GM19023 (cell line): ENCODE measurements around the gene CENPX.

Experiments used
- ATAC-seq: cut with Tn5 transposase; IDR thresholded peaks from one replicate; pipeline ENCODE4 v1.9.1; 2021; ENCODE audit warnings: mild to moderate bottlenecking, moderate library complexity; ENCODE audit not compliant: unreplicated experiment

The CENPX gene

GRCh38 chr17:82055023-82055964 lies 32.6 kb upstream of the CENPX start:
- no peak for ATAC-seq

DNA sequence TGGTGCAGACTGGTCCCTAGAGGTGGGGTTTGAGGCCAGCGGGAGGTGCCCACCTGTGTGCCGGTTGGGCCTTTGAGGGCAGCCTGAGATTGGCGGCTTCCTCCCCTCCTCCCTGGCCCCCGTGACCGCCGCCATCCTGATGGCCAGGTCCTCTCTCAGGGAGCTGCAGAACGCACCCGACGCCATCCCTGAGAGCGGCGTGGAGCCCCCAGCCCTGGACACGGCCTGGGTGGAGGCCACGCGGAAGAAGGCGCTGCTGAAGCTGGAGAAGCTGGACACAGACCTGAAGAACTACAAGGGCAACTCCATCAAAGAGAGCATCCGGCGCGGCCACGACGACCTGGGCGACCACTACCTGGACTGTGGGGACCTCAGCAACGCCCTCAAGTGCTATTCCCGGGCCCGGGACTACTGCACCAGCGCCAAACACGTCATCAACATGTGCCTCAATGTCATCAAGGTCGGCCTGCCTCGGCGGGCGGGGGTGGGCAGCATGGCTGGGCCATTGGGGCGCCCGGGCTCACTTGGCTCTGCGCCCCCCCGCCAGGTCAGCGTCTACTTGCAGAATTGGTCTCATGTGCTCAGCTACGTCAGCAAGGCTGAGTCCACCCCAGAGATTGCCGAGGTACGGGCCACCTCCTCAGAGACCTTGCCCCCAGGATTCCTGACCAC lies 31.8 kb upstream of the CENPX start:
- ATAC-seq, result no peak

GRCh38 chr17:82053556-82054263 lies 31.0 kb upstream of the CENPX start:
- ATAC-seq, result no peak

DNA sequence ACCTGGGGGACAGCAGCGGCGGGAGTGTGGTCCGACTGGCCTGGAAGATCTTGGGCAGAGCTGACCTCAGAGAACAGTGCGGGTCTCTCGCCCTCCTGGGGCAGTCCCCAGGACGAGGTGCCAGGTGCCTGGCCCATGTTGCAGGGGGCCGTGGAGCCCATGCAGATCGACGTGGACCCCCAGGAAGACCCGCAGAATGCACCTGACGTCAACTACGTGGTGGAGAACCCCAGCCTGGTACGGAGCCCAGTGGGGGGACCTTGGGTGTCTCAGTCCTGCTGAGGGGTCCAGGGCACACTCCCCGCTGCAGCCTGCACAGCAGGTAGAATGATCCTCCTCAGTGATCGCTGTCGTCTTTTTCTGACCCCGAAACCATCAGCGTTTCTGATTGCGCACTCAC lies 30.5 kb upstream of the CENPX start:
- no peak for ATAC-seq

DNA sequence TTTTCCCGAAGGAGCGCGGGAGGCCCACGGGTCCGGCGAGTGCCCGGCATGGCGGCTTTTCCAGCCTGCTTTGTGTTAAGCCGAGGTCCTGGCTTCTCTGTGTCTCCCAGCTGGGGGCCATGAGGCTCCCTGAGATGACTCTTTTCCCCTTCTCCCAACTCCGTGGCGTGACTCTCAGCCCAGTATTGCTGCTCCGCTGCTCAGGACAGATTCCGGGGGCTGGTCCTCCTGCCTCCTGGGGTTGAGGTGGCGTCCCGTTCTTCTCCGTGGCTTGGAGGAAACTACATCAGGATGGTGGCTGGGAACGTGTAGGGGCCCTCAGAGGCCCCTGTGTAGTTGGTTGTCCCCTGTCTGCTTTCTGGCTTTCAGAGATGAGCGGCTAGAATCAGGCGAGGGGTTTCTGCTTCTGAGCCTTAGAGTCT lies 30.0 kb upstream of the CENPX start:
- no peak for ATAC-seq

DNA sequence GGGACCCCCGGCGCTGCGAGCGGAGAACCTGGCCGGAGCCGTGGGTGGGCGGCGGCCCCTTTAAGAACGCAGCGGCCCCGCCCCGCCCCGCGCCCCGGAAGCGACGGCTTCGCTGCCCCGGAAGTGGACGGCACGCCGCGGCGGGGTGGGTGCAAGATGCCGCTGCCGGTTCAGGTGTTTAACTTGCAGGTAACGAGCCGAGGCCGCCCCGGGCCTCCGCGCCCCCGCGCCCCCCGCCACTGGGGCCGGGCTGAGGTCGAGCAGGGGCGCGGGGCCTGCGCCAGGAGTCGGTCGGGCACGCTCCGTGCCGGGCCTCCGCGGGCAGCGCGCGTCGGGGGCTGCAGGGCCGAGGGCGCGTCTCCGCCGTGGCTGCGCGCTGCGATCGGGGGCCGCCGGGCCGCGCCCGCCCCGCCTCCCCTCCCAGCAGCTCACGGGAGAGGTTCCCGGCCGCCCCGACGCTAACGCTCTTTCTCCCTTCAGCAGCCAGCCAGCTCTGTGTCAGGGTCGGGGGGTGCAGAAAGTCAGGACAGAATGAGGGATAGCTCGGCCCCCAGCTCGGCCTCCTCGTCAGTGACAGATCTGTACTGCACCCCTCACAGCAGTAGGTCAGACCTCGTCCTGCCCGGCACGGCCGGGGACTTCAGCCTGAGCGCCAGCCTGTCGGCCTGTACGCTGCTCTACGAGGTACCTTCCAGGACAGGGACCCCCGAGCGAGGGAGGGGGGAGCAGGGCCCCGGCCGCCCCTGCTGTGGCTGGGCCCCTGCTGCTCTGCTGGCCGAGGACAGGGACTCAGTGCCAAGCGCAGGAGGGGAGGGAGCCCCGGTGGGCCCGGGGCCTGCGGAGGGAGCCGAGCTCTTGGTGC lies 29.3 kb upstream of the CENPX start, which contains the start of the genes GPS1 and RFNG:
GPS1 (plus strand) TSS at position 123 of the 862 bp plus-strand sequence; CDS start at position 157, 34 bp downstream.
RFNG (minus strand) TSS at position 36 of the 862 bp plus-strand sequence. CDS start 45 bp downstream, outside the sequence.
- no peak for ATAC-seq

GRCh38 chr17:82050761-82051641 lies 28.3 kb upstream of the CENPX start:
- no peak for ATAC-seq

GRCh38 chr17:82050152-82050760 lies 27.6 kb upstream of the CENPX start:
- ATAC-seq, result no peak

DNA sequence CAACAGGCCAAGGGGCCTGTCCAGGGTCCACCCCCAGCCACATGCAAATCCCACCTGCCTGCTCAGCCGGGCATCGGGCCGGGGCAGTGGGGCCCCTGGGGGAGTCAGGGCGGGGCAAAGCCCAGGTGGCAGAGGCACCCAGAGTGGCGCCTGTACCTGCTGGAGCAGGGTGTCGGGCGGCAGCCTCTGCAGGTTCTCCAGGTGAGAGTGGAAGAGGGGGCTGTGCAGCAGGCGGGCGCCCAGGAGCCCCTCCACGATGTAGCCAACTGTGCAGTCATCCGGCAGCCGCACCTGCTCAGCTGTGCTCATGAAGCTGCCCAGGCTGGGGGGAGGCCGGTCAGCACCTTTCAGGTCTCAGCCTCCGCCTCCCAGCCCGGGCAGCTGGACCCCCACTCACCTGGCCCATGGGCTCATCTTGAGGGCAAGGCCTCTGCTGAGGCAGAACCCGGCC lies 26.9 kb upstream of the CENPX start:
- no peak for ATAC-seq

DNA sequence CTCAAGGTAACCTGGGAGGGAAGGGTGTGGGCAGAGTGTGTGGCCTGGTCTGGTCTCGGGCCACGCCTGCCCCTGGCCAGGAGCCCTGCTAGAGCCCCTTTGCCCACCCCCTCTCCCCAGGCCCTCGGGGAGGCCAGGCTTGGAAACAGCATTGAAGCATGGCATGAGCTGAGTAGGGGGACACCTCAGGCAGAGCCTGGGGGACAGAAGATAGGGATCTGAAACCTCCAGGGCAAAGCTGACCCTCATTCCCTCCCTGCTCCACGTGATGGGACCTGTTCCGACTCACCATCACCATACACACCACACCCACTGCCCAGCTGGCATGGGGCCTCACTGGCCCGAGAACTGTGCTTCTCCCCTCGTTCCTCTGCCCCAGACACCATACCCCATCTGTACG lies 26.4 kb upstream of the CENPX start:
- ATAC-seq, result no peak

GRCh38 chr17:82048571-82048971 lies 25.9 kb upstream of the CENPX start:
- no peak for ATAC-seq

DNA sequence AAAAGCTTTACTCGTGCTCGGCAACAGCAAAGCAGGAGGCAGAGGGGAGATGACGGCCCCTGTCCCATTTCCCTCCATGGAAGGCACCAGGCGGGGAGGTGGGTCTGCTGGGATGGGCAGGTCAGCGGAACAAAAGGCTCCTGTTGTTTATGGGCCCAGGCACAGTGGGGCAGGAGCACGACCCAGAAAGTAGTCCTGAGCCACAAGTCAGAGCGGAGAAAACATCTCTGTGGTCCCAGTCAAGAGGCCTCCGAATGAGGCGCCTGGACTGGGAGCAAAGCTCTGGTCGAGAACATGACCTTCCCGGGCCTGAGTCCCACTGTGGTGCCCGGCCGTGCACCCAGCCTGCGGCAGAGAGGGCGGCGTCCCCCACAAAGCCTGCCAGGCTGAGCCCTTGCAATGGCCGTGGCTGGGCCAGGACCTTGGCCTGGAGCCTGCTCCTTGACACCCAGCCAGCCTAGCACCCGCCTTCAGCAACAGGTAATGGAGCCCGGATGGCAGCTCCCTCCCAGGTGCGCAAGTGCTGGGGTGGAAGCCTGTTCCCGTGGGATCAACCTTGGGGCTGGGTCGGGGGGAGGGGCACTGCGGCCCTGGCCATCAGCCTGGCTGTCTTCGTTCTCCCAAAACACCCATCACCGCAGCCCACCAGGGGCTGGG lies 25.4 kb upstream of the CENPX start:
- no peak for ATAC-seq

- no peak for ATAC-seq
These were observed 24.7 kb upstream of the CENPX start for GRCh38 chr17:82047379-82047778.

DNA sequence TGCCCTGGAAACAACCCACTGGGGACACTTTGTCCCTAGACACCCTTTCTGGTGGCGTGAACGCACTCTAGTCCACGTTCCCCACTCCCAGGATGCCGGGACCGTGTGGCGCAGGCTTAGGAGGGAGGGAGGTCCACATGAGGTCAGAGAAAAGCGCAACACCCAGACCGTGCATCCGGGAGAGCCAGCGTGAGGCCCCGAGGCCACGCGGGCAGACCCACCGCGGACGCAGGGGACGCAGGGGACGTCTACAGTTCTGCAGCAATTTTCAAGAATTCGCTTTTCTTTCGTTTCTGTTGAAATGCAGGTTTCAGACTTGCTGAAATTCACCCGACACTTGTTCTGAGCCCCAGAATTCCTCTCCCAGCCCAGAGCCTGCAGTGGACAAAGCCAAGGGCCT lies 24.2 kb upstream of the CENPX start:
- ATAC-seq, result no peak

- ATAC-seq, result no peak
These were observed 23.3 kb upstream of the CENPX start for GRCh38 chr17:82045936-82046484.

DNA sequence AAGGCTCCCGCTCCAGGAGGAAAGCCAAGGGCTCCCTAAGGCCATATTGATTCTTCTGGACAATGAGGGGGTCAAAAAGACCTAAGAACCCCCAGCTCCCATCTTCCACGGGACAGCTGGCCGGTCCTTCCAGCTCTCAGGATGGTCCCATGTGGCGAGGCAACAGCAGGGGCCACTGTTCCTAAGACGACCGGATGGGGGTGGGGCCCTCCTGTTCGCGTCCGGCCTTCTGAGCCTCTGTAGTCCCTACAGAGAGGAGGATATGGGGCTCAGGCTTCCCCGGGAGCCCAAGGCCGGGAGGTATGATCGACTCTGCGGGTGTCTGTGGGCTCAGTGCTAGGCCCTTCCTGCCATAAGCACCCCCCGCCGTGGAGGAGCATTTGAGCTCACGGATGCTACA lies 20.8 kb upstream of the CENPX start:
- no peak for ATAC-seq

- ATAC-seq, result no peak
These were observed 20.0 kb upstream of the CENPX start for GRCh38 chr17:82042649-82043048.
